ENCODE data around the gene FNDC10.
"Not testable (repeated sequence)": the region's sequence is repeated elsewhere in the genome, so short reads cannot be mapped to it uniquely, and the experiment has no call there.

The FNDC10 gene

DNA sequence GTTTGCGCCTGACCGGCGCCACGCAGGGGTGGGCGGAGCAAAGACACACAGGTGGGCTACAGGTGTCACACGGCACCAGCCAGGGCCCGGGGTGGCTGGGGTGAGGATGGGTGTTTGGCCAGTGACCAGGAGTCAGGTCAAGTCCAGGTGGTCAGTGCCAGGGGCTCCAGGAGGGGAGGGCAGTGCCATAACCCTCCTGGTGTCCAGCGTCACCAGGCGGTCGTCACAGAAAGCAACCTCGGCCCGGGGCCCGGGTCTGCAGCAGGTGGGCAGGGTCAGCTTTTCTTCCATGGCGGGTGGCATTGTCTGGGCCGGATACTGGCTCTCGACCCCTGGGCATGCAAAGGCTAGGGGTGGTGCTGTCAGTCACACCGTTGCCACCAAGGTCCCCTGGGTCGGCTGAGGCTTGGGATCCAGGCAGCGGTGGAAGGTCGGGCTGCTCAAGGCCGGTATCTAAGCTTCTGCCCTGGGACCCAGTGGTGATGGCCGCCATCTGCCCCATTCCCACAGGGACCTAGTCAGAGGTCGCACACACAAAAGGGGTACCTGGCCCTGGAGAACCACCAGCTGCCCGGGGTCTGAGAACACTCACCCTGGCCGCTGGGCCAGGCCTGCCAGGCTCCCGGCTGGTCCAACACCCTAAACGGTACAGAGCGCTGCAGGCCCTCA lies 1.8 kb downstream of the FNDC10 start:
- no peak for DNase-seq

- DNase-seq = no peak
Measured at GRCh38 chr1:1597275-1597930, 2.5 kb downstream of the FNDC10 start.

DNA sequence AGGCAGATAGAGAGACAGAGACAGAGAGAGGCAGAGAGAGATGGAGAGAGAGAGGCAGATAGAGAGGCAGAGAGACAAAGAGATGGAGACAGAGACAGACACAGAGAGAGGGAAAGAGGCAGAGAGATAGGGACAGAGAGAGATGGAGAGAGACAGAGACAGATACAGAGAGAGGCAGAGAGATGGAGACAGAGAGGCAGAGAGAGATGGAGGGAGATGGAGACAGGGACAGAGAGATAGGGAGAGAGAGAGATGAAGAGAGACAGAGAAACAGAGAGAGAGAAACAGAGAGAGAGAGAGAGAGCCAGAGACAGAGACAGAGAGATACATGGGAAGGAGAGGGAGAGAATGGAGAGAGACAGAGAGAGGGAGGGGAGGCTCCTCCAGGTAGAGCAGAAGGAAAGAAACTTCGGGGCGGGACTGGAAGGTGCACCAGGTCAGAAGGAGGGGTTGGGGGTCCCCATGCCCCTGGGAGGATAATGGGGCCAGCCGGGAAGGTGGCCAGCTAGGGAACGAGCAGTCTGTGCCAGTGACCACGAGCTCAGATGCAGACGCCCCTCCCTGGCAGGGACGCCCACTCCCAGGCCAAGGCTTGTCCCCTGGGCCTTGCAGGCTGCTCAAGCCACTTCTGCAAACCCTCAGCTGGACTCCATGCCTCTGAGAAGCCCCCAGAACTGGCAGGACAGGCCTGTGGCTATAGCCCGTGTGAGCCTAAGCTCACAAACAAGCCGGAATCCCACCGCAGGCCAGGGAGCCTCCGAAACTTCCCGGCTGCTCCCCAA lies 3.3 kb downstream of the FNDC10 start:
- no peak for DNase-seq

GRCh38 chr1:1595341-1595740 lies 4.6 kb downstream of the FNDC10 start:
- not testable (repeated sequence) for DNase-seq

- no peak for DNase-seq
Measured at GRCh38 chr1:1594602-1595260, 5.2 kb downstream of the FNDC10 start.

DNA sequence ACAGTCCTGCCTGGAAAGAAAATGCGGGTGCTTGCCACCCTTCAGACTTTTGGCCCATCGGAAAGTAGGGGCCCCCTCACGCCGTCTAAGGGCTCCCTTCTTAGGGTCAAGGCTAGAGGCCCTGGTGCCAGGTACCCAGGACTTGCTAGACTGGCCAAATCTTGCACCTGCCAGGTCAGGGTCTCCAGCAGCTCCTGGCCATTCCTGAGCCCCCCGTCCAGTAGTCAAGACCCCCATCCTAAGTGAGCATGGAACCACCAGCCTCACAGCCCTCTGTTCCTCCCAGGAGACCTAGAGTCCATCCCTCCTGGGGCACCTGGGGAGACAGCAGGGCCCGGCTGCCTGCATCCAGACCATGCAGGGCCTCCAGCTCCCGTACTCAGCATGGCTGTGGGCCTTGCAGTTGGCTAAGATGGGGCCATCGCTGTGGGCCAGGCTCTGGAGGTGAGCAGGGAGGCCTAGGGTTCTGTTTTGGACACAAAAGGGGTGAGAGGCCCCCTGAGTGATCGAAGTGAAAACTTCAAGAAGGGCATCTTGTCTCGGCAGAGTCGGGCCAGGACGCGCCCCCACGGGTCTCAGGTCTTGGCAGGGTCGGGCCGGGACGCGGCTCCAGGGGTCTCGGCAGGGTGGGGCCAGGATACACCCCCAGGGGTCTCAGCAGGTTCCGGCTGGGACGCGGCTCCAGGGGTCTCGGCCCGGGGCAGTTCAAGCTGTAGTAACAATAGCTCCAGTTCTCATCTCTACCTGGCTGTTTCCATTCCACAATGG lies 5.9 kb downstream of the FNDC10 start:
- DNase-seq = no peak

- DNase-seq = no peak
Measured at GRCh38 chr1:1591452-1591851, 8.5 kb downstream of the FNDC10 start.

DNA sequence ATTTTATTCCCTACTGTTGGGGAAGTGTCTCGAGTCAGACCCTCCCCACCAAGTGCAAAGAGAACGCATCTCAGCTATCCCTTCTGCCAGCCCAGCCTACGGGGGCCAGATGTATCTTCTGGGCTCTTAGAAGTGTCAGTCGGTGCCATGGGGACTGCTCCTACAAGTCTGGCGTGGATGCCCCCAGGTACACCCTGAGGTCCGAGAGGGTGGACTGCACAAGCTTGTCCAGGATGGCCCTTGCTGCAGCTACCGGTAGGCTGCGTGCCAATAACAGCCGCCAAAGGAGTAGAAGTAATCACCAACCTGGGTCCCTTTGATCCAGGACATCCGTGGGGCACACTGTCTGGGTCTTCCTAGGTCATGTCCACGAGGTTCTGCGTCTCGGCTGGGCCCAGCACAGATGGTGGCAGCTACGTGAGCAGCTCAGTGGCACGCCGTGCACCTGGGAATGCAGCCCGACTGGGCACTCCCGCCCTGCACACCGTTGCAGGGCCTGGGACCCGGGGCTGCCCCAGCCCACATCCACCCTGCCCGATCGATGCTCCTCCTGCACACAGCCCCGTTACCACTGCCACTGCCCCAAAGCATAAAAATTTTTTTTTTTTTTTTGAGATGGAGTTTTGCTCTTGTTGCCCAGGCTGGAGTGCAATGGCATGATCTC lies 16.5 kb downstream of the FNDC10 start:
- no peak for DNase-seq

GRCh38 chr1:1582585-1583346 lies 17.2 kb downstream of the FNDC10 start:
- no peak for DNase-seq

DNA sequence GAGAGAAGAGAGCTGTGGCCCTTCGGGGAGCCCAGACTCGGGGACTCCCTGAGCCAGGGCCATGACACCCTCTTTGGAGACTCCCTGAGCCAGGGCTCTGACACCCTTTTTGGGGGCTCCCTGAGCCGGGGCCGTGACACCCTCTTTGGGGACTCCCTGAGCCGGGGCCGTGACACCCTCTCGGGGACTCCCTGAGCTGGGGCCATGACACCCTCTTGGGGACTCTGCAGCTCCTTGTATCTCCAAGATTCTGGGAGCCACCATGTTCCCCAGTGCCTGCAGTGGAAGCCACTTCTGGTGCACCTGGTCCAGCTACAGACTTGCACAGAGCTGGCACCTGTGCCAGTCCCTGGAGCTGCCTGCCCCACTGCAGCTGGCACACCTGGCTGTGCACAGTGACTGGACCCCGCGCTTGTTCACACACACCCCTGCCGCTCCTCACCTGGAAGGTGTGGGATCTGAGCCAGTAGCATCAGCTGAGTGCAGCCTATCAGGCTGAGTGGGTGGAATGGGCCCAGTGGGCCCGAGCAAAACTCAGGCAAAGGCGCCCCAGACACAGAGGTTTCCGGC lies 21.5 kb downstream of the FNDC10 start:
- DNase-seq = no peak

DNA sequence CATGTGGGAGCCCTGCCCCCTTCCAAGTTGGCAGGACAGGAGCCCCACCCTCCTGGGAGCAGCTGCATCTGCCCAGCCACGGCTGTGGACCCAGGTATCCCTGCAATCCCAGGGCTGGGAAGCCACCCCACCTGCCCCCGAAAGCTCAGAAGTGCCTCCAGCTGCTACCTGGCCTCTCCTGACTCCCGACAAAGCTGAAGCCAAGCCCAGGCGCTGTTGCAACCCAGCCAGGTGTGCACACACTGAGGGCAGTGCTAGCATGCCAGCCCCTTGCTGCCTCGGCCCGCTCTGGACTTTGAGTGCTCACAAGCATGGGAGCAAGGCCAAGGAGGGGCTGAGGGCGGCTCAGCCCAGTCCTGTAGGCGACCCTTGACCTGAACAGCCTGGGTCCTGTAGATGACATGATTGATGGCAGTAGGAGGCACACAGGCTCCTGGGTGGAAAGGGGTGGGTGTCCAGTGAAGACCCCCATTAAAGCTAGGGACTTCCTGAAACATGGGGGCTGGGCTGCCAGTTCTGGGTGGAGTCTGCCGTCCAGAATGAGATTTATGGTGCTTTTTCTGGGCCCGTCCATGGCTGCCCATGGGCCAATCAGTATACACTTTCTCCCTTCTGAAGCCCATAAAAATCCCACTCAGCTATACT lies 22.4 kb downstream of the FNDC10 start:
- DNase-seq = no peak

DNA sequence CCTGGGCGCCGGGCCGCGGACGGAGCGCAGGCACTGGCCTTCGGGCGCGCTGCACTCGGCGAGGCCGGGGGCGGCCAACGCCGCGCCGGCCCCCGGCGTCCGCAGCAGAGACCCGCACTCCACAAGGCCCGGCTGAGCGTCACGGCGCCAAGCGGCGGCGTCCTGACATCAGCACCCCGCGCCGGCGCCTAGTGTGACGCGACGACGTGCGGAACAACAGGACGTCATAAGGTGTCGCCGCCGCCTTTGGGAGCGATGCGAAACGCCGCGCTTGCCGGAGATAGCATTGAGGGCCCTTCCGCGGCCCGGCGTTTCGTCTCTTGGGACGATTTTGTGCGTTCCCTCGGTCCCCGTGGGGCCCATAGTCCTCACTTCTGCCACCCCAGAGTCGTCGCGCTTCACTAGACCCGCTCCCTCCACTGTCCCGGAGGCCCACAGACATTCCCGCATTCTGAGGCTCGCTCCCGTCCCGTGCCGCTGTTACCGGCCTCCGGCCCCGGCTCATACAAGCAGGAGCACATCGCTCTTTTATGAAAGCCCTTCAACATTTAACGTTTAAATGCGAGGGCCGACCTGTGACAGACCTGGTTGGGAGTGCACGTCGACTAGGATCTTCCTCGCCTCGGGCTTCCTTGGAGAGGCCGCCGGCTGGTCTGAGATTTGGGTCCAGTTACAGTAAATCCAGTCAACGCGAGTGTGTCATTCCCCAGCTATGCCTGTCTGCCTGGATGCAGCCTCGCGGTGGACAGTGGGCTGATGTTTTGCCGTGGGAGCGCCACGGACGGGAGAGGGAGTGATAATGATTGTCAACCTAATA lies 25.0 kb downstream of the FNDC10 start, which contains the start of gene SSU72:
TSS of gene SSU72 (minus strand) at position 143 of the 817 bp plus-strand sequence. CDS start 306 bp downstream, outside the sequence.
- peak; percentile 90 to 93 for DNase-seq

- peak; percentile 59 to 61 for DNase-seq
Measured at GRCh38 chr1:1573843-1574720, 25.9 kb downstream of the FNDC10 start.

DNA sequence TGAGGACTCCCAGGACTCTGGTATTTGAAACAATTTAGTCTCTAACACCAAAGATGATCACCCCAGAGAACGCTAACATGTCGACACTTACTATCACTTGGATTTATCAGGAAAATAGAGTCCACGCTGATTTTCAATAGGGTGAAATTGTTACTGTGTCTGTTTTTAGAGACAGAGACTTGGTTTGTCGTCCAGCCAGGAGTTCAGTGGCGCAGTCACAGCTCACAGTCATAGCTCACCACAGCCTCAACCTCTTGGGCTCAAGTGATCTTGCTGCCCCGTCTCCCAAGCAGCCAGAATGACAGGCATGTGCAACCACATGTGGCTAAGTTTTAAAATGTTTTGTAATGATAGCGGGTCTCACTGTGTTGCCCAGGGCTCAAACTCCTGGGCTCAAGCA lies 30.6 kb downstream of the FNDC10 start:
- DNase-seq = no peak

GRCh38 chr1:1567891-1568291 lies 32.0 kb downstream of the FNDC10 start:
- no peak for DNase-seq

DNA sequence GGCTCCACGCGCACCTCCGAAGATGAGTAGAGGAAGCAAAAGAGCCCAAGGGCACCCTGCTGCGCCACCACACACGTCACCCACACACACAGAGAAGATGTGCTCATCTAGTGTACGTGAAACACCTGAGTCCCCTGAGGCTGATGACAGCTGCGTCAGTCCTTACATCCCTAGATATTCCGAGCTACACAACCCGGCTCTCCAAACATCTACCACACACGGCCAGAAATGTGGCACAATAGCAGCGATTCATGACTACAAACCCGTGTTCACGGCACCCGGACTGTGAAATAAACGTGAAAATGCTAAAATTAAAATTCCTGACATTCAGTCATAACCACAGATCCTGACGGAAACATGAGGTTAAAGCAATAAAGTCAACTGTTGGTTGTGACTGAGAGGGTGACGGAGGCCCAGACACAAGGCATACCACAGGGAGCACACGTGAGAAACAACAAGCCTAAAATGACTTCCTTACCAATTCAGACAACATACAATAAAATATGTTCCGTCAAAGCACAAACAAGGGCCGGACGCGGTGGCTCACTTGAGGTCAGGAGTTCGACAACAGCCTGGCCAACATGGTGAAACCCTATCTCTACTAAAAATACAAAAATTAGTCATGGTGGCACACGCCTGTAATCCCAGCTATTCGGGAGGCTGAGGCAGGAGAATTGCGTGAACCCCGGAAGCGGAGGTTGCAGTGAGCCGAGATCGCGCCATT lies 32.6 kb downstream of the FNDC10 start:
- no peak for DNase-seq

- DNase-seq = no peak
Measured at GRCh38 chr1:1565340-1565739, 34.6 kb downstream of the FNDC10 start.

DNA sequence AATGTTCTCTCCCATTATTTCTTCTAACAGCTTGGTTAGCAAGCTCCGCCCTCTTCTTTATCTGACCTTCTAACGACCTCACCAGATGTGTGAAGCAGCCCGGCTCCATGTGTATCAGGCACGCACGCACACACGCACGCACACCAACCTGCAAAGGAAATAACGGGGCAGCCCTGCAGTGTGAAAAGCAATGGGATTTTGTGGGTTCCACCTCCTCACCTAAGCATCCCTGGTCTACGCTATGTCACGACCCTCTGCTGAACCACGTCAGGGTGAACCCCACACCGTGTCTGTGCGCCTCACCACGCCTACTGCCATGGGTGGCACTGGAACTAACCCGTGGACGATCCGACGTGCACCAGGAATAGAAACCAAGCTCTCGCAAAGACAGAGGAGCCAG lies 35.7 kb downstream of the FNDC10 start:
- DNase-seq = no peak

Measured in stimulated activated CD4-positive, alpha-beta T cell treated with anti-CD3 and anti-CD28 coated beads, Interleukin-2, amount 100 ng/mL, for 48 hours (primary cell).